GM10248 (cell line): Measurements from ENCODE around the gene DENND4A.
"Not testable (repeated sequence)": the region's sequence is repeated elsewhere in the genome, so short reads cannot be mapped to it uniquely, and the experiment has no call there.

Experiments
- CTCF ChIA-PET: fragments of 300-600 bp; sonication (Branson Sonifier 250); formaldehyde crosslinking; extraction: SDS; loops from one replicate; lab custom pipeline; 2021; ENCODE audit warnings: antibody characterized with exemption; lab: Yijun Ruan, JAX
- POLR2A ChIA-PET: fragments of 350-650 bp; sonication (Branson Sonifier 250); formaldehyde crosslinking; extraction: SDS; loops from one replicate; lab custom pipeline; 2020; ENCODE audit warnings: antibody characterized with exemption; lab: Yijun Ruan, JAX
- DNase-seq: peaks from one replicate; pipeline ENCODE4 v3.0.0; 2012; ENCODE audit errors: extremely low spot score
- CTCF ChIP-seq: IDR thresholded peaks from 2 replicates; pipeline ENCODE4 v1.5.1; 2012; ENCODE audit warnings: mild to moderate bottlenecking, low read depth; ENCODE audit errors: extremely low read depth, missing control alignments, control extremely low read depth

Gene DENND4A

GRCh38 chr15:65821070-65821469 is 29.0 kb upstream of the DENND4A start:
- ChIA-PET CTCF (interaction anchor here (1.0 to 1.6 kb wide), 3 partner anchors 12 to 29 kb away, joined by 3 to 4 read pairs (median 3); partner anchors contain the start of gene DENND4A), POLR2A (no interaction called here)
- DNase-seq, result peak; percentile 28
- TF ChIP-seq CTCF, result no peak

- ChIA-PET CTCF (interaction anchor here (0.7 to 3.7 kb wide), 7 partner anchors 9 to 43 kb away, joined by 3 to 11 read pairs (median 5); no protein-coding TSS in a partner anchor), POLR2A (interaction anchor here (3.5 kb wide), 1 partner anchor 28 kb away, joined by 22 read pairs; the partner anchor contains the start of gene DENND4A)
- DNase-seq, result no peak
- no peak for TF ChIP-seq CTCF
Measured at GRCh38 chr15:65819563-65819960, 27.5 kb upstream of the DENND4A start.

- CTCF ChIA-PET, result interaction anchor here (0.7 to 3.7 kb wide), 13 partner anchors 9 to 181 kb away, joined by 3 to 11 read pairs (median 5); partner anchors contain the start of gene DENND4A
- no peak for TF ChIP-seq CTCF
- POLR2A ChIA-PET, result interaction anchor here (0.5 to 3.5 kb wide), 3 partner anchors 13 to 36 kb away, joined by 3 to 22 read pairs (median 7); partner anchors contain the start of gene DENND4A
- peak; percentile 71 for DNase-seq
Measured at GRCh38 chr15:65818927-65819562, 27.0 kb upstream of the DENND4A start.

- no peak for DNase-seq
- no peak for TF ChIP-seq CTCF
- POLR2A ChIA-PET, result interaction anchor here (0.6 to 0.7 kb wide), 3 partner anchors 12 to 47 kb away, joined by 3 to 6 read pairs (median 4); partner anchors contain the start of gene DENND4A
- CTCF ChIA-PET, result interaction anchor here (1.4 to 3.7 kb wide), 5 partner anchors 12 to 86 kb away, joined by 3 to 9 read pairs (median 4); no protein-coding TSS in a partner anchor
Measured at GRCh38 chr15:65816441-65816840, 24.3 kb upstream of the DENND4A start.

GRCh38 chr15:65816008-65816407 is 23.9 kb upstream of the DENND4A start:
- ChIA-PET CTCF (interaction anchor here (1.1 to 2.1 kb wide), 5 partner anchors 8 to 85 kb away, joined by 3 to 7 read pairs (median 4); no protein-coding TSS in a partner anchor), POLR2A (interaction anchor here (0.6 to 0.7 kb wide), 3 partner anchors 11 to 47 kb away, joined by 3 to 6 read pairs (median 4); partner anchors contain the start of gene DENND4A)
- DNase-seq, result not testable (repeated sequence)

GRCh38 chr15:65814271-65814670 is 22.2 kb upstream of the DENND4A start:
- not testable (repeated sequence) for DNase-seq
- POLR2A ChIA-PET, result interaction anchor here (0.6 kb wide), 1 partner anchor 22 kb away, joined by 4 read pairs; the partner anchor contains the start of gene DENND4A
- CTCF ChIA-PET, result interaction anchor here (0.8 to 2.5 kb wide), 3 partner anchors 10 to 43 kb away, joined by 4 to 7 read pairs (median 6); no protein-coding TSS in a partner anchor

- ChIA-PET POLR2A (interaction anchor here (0.6 kb wide), 1 partner anchor 178 kb away, joined by 7 read pairs; no protein-coding TSS in a partner anchor), CTCF (interaction anchor here (0.9 to 2.5 kb wide), 3 partner anchors 9 to 44 kb away, joined by 3 to 6 read pairs (median 4); no protein-coding TSS in a partner anchor)
- no peak for DNase-seq
- no peak for TF ChIP-seq CTCF
Measured at GRCh38 chr15:65812916-65813315, 20.8 kb upstream of the DENND4A start.
